Endothelial cell of umbilical vein (primary cell): ENCODE results near the gene FAM186B. TPM values are rescaled to one million over a fixed set of nuclear protein-coding genes. Genes with fewer than 3 reads are reported as not detected.

Experiments
- BruUV-seq: library from RNA; stranded (reverse); fragments of 400-500 nt; replicated peaks from 2 replicates; lab custom pipeline; 2021; lab: Mats Ljungman, UMichigan
- CTCF ChIA-PET: fragments of 300-600, 350-600 bp; sonication (Branson Sonifier 250); formaldehyde crosslinking; loops from one replicate; lab custom pipeline; 2021; ENCODE audit warnings: antibody characterized with exemption, inconsistent platforms; lab: Charles Lee
- POLR2A ChIA-PET: fragments of 300-600, 350-600 bp; sonication (Branson Sonifier 250); formaldehyde crosslinking; loops from one replicate; lab custom pipeline; 2021; ENCODE audit warnings: antibody characterized with exemption, inconsistent platforms; lab: Charles Lee
- DNase-seq: peaks from one replicate; pipeline ENCODE4 v3.0.0-alpha.2; 2011; ENCODE audit warnings: low read depth, low spot score
- FAIRE-seq: peaks from 2 replicates; lab custom pipeline; 2011; peaks lifted over from hg19 to GRCh38; lab: Jason Lieb, UNC
- H2AFZ ChIP-seq: 2 replicates; pipeline ENCODE4 v1.6.0; 2012; ENCODE audit warnings: low read depth, low read length, control low read depth, inconsistent platforms
- H3K27ac ChIP-seq: 2 replicates; pipeline ENCODE4 v1.5.1; 2011; ENCODE audit warnings: low read depth, mild to moderate bottlenecking, control low read depth, low read length, moderate library complexity; ENCODE audit not compliant: insufficient read depth
- H3K27me3 ChIP-seq, 2 experiments: 2 replicates each; pipeline versions ENCODE4 v1.6.0 to v1.6.1; 2011; ENCODE audit warnings: low read length in 2 of 2, mixed read lengths in 1 of 2; ENCODE audit not compliant: control insufficient read depth in 2 of 2, insufficient read depth in 2 of 2
- H3K36me3 ChIP-seq, 2 experiments: 2 replicates in 1 of 2; 3 replicates in 1 of 2; pipeline ENCODE4 v1.5.1; 2011; ENCODE audit warnings: low read length in 2 of 2, mild to moderate bottlenecking in 1 of 2, moderate library complexity in 1 of 2; ENCODE audit not compliant: control insufficient read depth in 2 of 2, insufficient read depth in 2 of 2; ENCODE audit errors: extremely low read depth in 1 of 2
- H3K4me1 ChIP-seq: 3 replicates; pipeline ENCODE4 v1.5.1; 2011; ENCODE audit warnings: mild to moderate bottlenecking, low read length; ENCODE audit not compliant: control insufficient read depth, insufficient read depth; ENCODE audit errors: extremely low read depth
- H3K4me2 ChIP-seq: 2 replicates; pipeline ENCODE4 v1.6.1; 2011; ENCODE audit warnings: low read length, control low read depth, mixed read lengths; ENCODE audit not compliant: insufficient read depth
- H3K4me3 ChIP-seq, 3 experiments: fragments of 200-600 bp in 1 of 3; sonication (generic), shearing (Covaris generic) in 1 of 3; replicated peaks in 1 of 3; 2 replicates each; pipeline ENCODE4 v1.5.1; 2011 to 2016; ENCODE audit warnings: control low read depth in 3 of 3, low read length in 3 of 3, mild to moderate bottlenecking in 2 of 3, inconsistent platforms in 1 of 3, low read depth in 1 of 3, moderate library complexity in 1 of 3; ENCODE audit not compliant: insufficient read depth in 1 of 3
- H3K79me2 ChIP-seq: 2 replicates; pipeline ENCODE4 v1.6.0; 2012; ENCODE audit warnings: low read length, inconsistent platforms; ENCODE audit not compliant: control insufficient read depth, insufficient read depth
- H3K9ac ChIP-seq: replicated peaks from 2 replicates; pipeline ENCODE3; 2011; ENCODE audit warnings: low read length, control low read depth; ENCODE audit not compliant: insufficient read depth; ENCODE audit errors: extremely low read depth
- H3K9me1 ChIP-seq: replicated peaks from 3 replicates; pipeline ENCODE4 v1.6.0; 2011; ENCODE audit warnings: mild to moderate bottlenecking, low read length; ENCODE audit not compliant: control insufficient read depth, insufficient read depth; ENCODE audit errors: extremely low read depth
- H3K9me3 ChIP-seq: replicated peaks from 2 replicates; pipeline ENCODE4 v1.5.1; 2012; ENCODE audit warnings: low read length, inconsistent platforms; ENCODE audit not compliant: control insufficient read depth, insufficient read depth
- H4K20me1 ChIP-seq: replicated peaks from 2 replicates; pipeline ENCODE3; 2011; ENCODE audit warnings: mild to moderate bottlenecking, low read length; ENCODE audit not compliant: control insufficient read depth, insufficient read depth; ENCODE audit errors: extremely low read depth
- CTCF ChIP-seq, 2 donors: IDR thresholded peaks; 1 replicate in 1 of 2; 2 replicates in 1 of 2; pipeline ENCODE4 v1.5.1; 2011; ENCODE audit warnings: low read length in 2 of 2, mild to moderate bottlenecking in 2 of 2, moderate library complexity in 2 of 2, control low read depth in 1 of 2, inconsistent platforms in 1 of 2, low read depth in 1 of 2; ENCODE audit not compliant: insufficient read depth in 1 of 2; ENCODE audit errors: extremely low read depth in 1 of 2
- EZH2 ChIP-seq: IDR thresholded peaks from 2 replicates; pipeline ENCODE4 v1.6.1; 2012; ENCODE audit warnings: borderline replicate concordance, low read depth, mild to moderate bottlenecking, moderate library complexity, low read length, inconsistent platforms; ENCODE audit not compliant: severe bottlenecking
- FOS ChIP-seq: IDR thresholded peaks from 2 replicates; pipeline ENCODE4 v1.6.1; 2011; ENCODE audit warnings: mild to moderate bottlenecking, low read length, moderate library complexity, borderline replicate concordance; ENCODE audit not compliant: insufficient read depth
- GATA2 ChIP-seq: IDR thresholded peaks from 2 replicates; pipeline ENCODE4 v1.7.0; 2011; ENCODE audit warnings: low read depth, mild to moderate bottlenecking, moderate library complexity, mixed read lengths, low read length; ENCODE audit not compliant: insufficient read length, insufficient read depth
- JUN ChIP-seq: IDR thresholded peaks from 2 replicates; pipeline ENCODE4 v1.6.1; 2011; ENCODE audit warnings: borderline replicate concordance, low read depth; ENCODE audit not compliant: insufficient read length, insufficient read depth
- MYC ChIP-seq: IDR thresholded peaks from one replicate; pipeline ENCODE4 v1.6.1; 2011; ENCODE audit warnings: mild to moderate bottlenecking, low read depth, low read length
- POLR2A ChIP-seq: IDR thresholded peaks from 2 replicates; pipeline ENCODE4 v1.6.1; 2012; ENCODE audit warnings: low read depth, mild to moderate bottlenecking, control low read depth, low read length
- POLR2AphosphoS5 ChIP-seq: IDR thresholded peaks from 2 replicates; pipeline ENCODE4 v1.6.1; 2012; ENCODE audit warnings: low read depth, mild to moderate bottlenecking, control low read depth, low read length, moderate library complexity; ENCODE audit not compliant: insufficient read depth
- dilution Hi-C: fragments of 300-500 bp; cut with MboI; formaldehyde crosslinking; loops from one replicate; pipeline ENCODE4 v1.15.0; 2019; ENCODE audit warnings: low sequenced_read_pairs; ENCODE audit not compliant: extremely low pct_ligation_motif_present
- intact Hi-C: fragments of 100-400 bp; cut with micrococcal nuclease; formaldehyde crosslinking; loops from one replicate; pipeline ENCODE4 v1.10.0; 2022
- polyA plus RNA-seq, 4 experiments: library from polyadenylated mRNA; depleted of rRNA in 3 of 4; stranded (reverse) in 3 of 4; unstranded in 1 of 4; fragments of >200 nt; gene quantifications; 2 replicates each; pipeline versions ENCODE4 v1.2.1 to v1.2.3, GENCODE V29; 2011 to 2012; ENCODE audit warnings: missing spikeins in 1 of 4
- total RNA-seq: library from RNA; stranded (reverse); gene quantifications from 2 replicates; pipeline ENCODE4 v1.2.3, GENCODE V29; 2021
- TF ChIP-seq, protein P1 (sequence below): IDR thresholded peaks from 2 replicates; pipeline ENCODE4 v1.6.1; 2011; ENCODE audit not compliant: insufficient read depth, insufficient read length

FAM186B gene
- total and polyA plus RNA-seq, 2 donors (not counting 3 experiments of a cell fraction or from before 2014, with no cell fraction given), result 0.10 to 0.33 TPM

DNA sequence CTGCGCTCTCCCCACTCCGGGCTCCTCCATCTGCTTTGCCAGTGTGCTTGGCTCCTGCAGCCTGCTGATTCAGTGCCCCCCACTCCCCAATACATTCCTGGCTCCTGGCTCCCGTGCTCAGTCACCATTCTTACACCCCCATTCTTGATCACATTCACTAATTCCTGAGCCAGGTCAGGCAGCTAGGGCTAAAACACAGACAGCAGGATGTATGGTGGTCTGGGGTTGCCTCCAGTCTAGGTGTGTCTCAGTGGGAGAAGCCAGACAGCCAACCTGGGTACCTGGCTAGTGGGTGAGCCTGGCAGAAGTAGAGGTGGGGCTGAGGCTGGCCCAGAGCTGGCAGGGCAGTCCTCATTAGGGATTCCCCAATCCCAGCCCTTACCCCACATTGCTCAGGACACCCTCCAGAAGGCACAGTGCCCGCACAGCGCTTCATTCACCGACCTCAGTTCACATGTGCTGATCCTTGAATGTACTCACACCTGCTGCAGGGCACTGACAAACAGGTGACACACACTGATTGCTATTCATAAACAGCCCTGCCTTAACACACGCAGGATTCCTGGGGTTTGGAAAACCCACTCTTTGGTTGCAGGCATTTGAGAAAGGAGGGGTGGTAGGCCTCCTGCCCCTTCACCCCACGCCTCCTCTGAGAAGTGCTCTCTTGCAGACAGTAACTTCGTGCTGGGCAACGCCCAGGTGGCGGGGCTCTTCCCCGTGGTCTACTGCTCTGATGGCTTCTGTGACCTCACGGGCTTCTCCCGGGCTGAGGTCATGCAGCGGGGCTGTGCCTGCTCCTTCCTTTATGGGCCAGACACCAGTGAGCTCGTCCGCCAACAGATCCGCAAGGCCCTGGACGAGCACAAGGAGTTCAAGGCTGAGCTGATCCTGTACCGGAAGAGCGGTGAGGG is 65.0 kb downstream of the FAM186B start:
- BruUV-seq, result no TSS peak
- no peak for DNase-seq
- Histone ChIP-seq H3K27ac (no peak overlapping the region), H3K9ac (no peak overlapping the region), H3K27me3 (peaks cover 20 to 35% of the 10 kb centered on the region in 2 experiments), H2AFZ (no peak overlapping the region), H4K20me1 (no peaks in the 10 kb centered on the region), H3K4me1 (peaks cover 8% of the 10 kb centered on the region), H3K4me2 (no peak overlapping the region), H3K9me3 (no peaks in the 10 kb centered on the region), H3K4me3 (no peak overlapping the region), H3K9me1 (no peaks in the 10 kb centered on the region), H3K79me2 (no peaks in the 10 kb centered on the region), H3K36me3 (no peaks in the 10 kb centered on the region)
- ChIA-PET CTCF (interaction anchor here (1.0 to 1.7 kb wide), 4 partner anchors 22 to 182 kb away, joined by 3 to 6 read pairs (median 4); no protein-coding TSS in a partner anchor), POLR2A (no interaction called here)
- TF ChIP-seq POLR2AphosphoS5, result no peak
- no peak for TF ChIP-seq JUN
- no peak for TF ChIP-seq EZH2
- no peak for TF ChIP-seq FOS
- TF ChIP-seq MYC, result no peak
- TF ChIP-seq GATA2, result no peak
- TF ChIP-seq, protein P1, sequence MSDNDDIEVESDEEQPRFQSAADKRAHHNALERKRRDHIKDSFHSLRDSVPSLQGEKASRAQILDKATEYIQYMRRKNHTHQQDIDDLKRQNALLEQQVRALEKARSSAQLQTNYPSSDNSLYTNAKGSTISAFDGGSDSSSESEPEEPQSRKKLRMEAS, result no peak
- no peak for TF ChIP-seq CTCF (IDR thresholded peaks at IDR 0.05; ENCODE audit: extremely low read depth in 1 of 2, insufficient read depth in 1 of 2, low read depth in 1 of 2, low read length in 2 of 2)
- TF ChIP-seq POLR2A, result no peak
- no peak for FAIRE-seq
- intact Hi-C loops, result no loop called here
- dilution Hi-C loops, result no loop called here
